Panc1 (cell line): Measurements from ENCODE around the gene DLG2. TPM values are rescaled to one million over a fixed set of nuclear protein-coding genes. Genes with fewer than 3 reads are reported as not detected.

Experiments
- ATAC-seq: fragments of 200-7000 bp; cut with Tn5 transposase; 2 replicates; pipeline ENCODE4 v1.9.1; 2020; ENCODE audit warnings: mild to moderate bottlenecking, moderate library complexity
- BruUV-seq: library from RNA; stranded (reverse); fragments of 400-500 nt; replicated peaks from 2 replicates; lab custom pipeline; 2021; lab: Mats Ljungman, UMichigan
- CTCF ChIA-PET: fragments of 300-600 bp; sonication (Branson Sonifier 250); formaldehyde crosslinking; loops from one replicate; lab custom pipeline; 2022; ENCODE audit warnings: antibody characterized with exemption; lab: Charles Lee
- POLR2A ChIA-PET: fragments of 300-600 bp; sonication (Branson Sonifier 250); formaldehyde crosslinking; loops from one replicate; lab custom pipeline; 2022; ENCODE audit warnings: antibody characterized with exemption; lab: Charles Lee
- DNase-seq: peaks from one replicate; pipeline ENCODE4 v3.0.0-alpha.2; 2010; ENCODE audit warnings: low read depth, low spot score
- H3K27ac ChIP-seq: 2 replicates; pipeline ENCODE4 v1.5.1; 2011; ENCODE audit warnings: mild to moderate bottlenecking, low read length, inconsistent platforms
- H3K27me3 ChIP-seq: fragments of 200-500 bp; sonication (Bioruptor generic); 2 replicates; pipeline ENCODE4 v1.6.0; 2014; ENCODE audit warnings: low read length, inconsistent platforms; ENCODE audit not compliant: control insufficient read depth, insufficient read depth
- H3K36me3 ChIP-seq: fragments of 200-500 bp; sonication (Bioruptor generic); 2 replicates; pipeline ENCODE4 v1.5.1; 2014; ENCODE audit warnings: inconsistent platforms, mild to moderate bottlenecking, low read length, moderate library complexity; ENCODE audit not compliant: control insufficient read depth, insufficient read depth
- H3K4me1 ChIP-seq: 2 replicates; pipeline ENCODE4 v1.5.1; 2011; ENCODE audit warnings: inconsistent platforms, mild to moderate bottlenecking, low read length, moderate library complexity; ENCODE audit not compliant: control insufficient read depth, insufficient read depth
- H3K4me3 ChIP-seq, 2 experiments: 2 replicates each; pipeline ENCODE4 v1.5.1; 2011 to 2012; ENCODE audit warnings: low read depth in 2 of 2, low read length in 2 of 2, mild to moderate bottlenecking in 2 of 2, inconsistent platforms in 1 of 2, moderate library complexity in 1 of 2
- H3K9me3 ChIP-seq: fragments of 200-500 bp; sonication (Bioruptor generic); 2 replicates; pipeline ENCODE4 v1.5.1; 2014; ENCODE audit warnings: low read depth, mild to moderate bottlenecking, inconsistent platforms, low read length, moderate library complexity; ENCODE audit not compliant: control insufficient read depth, insufficient read depth
- CTCF ChIP-seq: fragments of 450-650 bp; IDR thresholded peaks from 2 replicates; pipeline ENCODE4 v1.5.1; 2017; ENCODE audit warnings: mild to moderate bottlenecking
- POLR2AphosphoS5 ChIP-seq: IDR thresholded peaks from 2 replicates; pipeline ENCODE4 v1.6.1; 2012; ENCODE audit warnings: mild to moderate bottlenecking, low read depth, low read length, moderate library complexity
- REST ChIP-seq, 2 experiments: IDR thresholded peaks; 2 replicates each; pipeline ENCODE4 v1.6.1; 2011 to 2012; ENCODE audit warnings: low read depth in 2 of 2, control low read depth in 1 of 2, low read length in 1 of 2, mild to moderate bottlenecking in 1 of 2, moderate library complexity in 1 of 2; ENCODE audit not compliant: insufficient read depth in 1 of 2
- SIN3A ChIP-seq: IDR thresholded peaks from 2 replicates; pipeline ENCODE4 v1.6.1; 2012; ENCODE audit warnings: low read depth, mild to moderate bottlenecking, low read length, moderate library complexity, borderline replicate concordance; ENCODE audit not compliant: insufficient read depth
- TCF7L2 ChIP-seq: IDR thresholded peaks from 2 replicates; pipeline ENCODE4 v1.6.1; 2011; ENCODE audit warnings: mild to moderate bottlenecking, low read depth, low read length, inconsistent platforms
- in situ Hi-C: cut with HindIII; loops from 2 replicates; pipeline ENCODE4 v1.10.0; 2016; ENCODE audit warnings: low sequenced_read_pairs, low pct_unique_long_range_greater_than_20kb
- intact Hi-C: fragments of 100-400 bp; cut with micrococcal nuclease; formaldehyde crosslinking; loops from one replicate; pipeline ENCODE4 v1.10.0; 2022; ENCODE audit not compliant: unreplicated experiment
- total RNA-seq: library from RNA; stranded (reverse); gene quantifications from one replicate; pipeline ENCODE4 v1.2.1, GENCODE V29; 2021; ENCODE audit not compliant: unreplicated experiment

The DLG2 gene
- total RNA-seq, 1 experiment from 2014 or later = 4.2 TPM

GRCh38 chr11:85589373-85589772 is 37.8 kb downstream of the DLG2 start:
- Histone ChIP-seq H3K4me3 (no peak overlapping the region), H3K9me3 (no peaks in the 10 kb centered on the region; the same call in 1 of the 2 replicates), H3K27ac (no peak overlapping the region), H3K36me3 (no peaks in the 10 kb centered on the region), H3K4me1 (no peaks in the 10 kb centered on the region), H3K27me3 (no peaks in the 10 kb centered on the region)
- intact Hi-C loops = no loop called here
- no TSS peak for BruUV-seq
- ATAC-seq = no peak
- ChIA-PET CTCF (no interaction called here), POLR2A (no interaction called here)
- in situ Hi-C loops = no loop called here
- DNase-seq = no peak
- TF ChIP-seq TCF7L2 (no peak), POLR2AphosphoS5 (no peak), SIN3A (no peak), CTCF (no peak), REST (IDR thresholded peaks at IDR 0.05; ENCODE audit: insufficient read depth in 1 of 2, low read depth in 2 of 2, low read length in 1 of 2) (no peak)

GRCh38 chr11:85582111-85582510 is 45.0 kb downstream of the DLG2 start:
- in situ Hi-C loops (no loop called here), intact Hi-C loops (no loop called here)
- Histone ChIP-seq H3K9me3 (no peaks in the 10 kb centered on the region), H3K4me1 (no peaks in the 10 kb centered on the region), H3K36me3 (no peaks in the 10 kb centered on the region), H3K4me3 (no peak overlapping the region), H3K27me3 (no peaks in the 10 kb centered on the region), H3K27ac (no peak overlapping the region)
- no peak for ATAC-seq
- POLR2A ChIA-PET = no interaction called here
- TF ChIP-seq TCF7L2 = no peak
- BruUV-seq = no TSS peak
- CTCF ChIA-PET = no interaction called here
- no peak for DNase-seq

GRCh38 chr11:85575388-85575787 is 51.8 kb downstream of the DLG2 start:
- DNase-seq = no peak
- no peaks in the 10 kb centered on the region; the same call in 1 of the 2 replicates for H3K27me3 ChIP-seq
- no peaks in the 10 kb centered on the region for H3K4me1 ChIP-seq
- POLR2A ChIA-PET = no interaction called here
- no TSS peak for BruUV-seq
- in situ Hi-C loops = no loop called here
- H3K36me3 ChIP-seq = no peaks in the 10 kb centered on the region
- intact Hi-C loops = no loop called here
- no peak overlapping the region for H3K4me3 ChIP-seq
- TF ChIP-seq CTCF (no peak), REST (IDR thresholded peaks at IDR 0.05; ENCODE audit: insufficient read depth in 1 of 2, low read depth in 2 of 2, low read length in 1 of 2) (no peak), TCF7L2 (no peak), POLR2AphosphoS5 (no peak), SIN3A (no peak)
- CTCF ChIA-PET = no interaction called here
- ATAC-seq = no peak
- no peaks in the 10 kb centered on the region for H3K9me3 ChIP-seq
- H3K27ac ChIP-seq = no peak overlapping the region
